Smooth muscle cell (in vitro differentiated cells): ENCODE measurements around the gene PTK6. TPM values are rescaled to one million over a fixed set of nuclear protein-coding genes. Genes with fewer than 3 reads are reported as not detected.

ENCODE experiments used
- DNase-seq: peaks from one replicate; lab custom pipeline; 2025; ENCODE audit not compliant: unreplicated experiment; lab: John Stamatoyannopoulos, UW
- H2AFZ ChIP-seq: fragments of 200-600 bp; sonication (generic); 2 replicates; pipeline ENCODE4 v1.6.0; 2016; ENCODE audit warnings: antibody characterized with exemption, low read depth, mild to moderate bottlenecking
- H3F3A ChIP-seq: fragments of 200-600 bp; sonication (generic); 2 replicates; pipeline ENCODE4 v1.6.0; 2017; ENCODE audit warnings: antibody characterized with exemption, low read depth
- H3K27ac ChIP-seq: fragments of 200-600 bp; sonication (generic); 2 replicates; pipeline ENCODE4 v1.5.1; 2016; ENCODE audit warnings: low read depth, mild to moderate bottlenecking
- H3K27me3 ChIP-seq: fragments of 200-600 bp; sonication (generic); 2 replicates; pipeline ENCODE4 v1.6.1; 2016; ENCODE audit warnings: low read depth, mild to moderate bottlenecking
- H3K36me3 ChIP-seq: fragments of 200-600 bp; sonication (generic); 2 replicates; pipeline ENCODE4 v1.5.1; 2016; ENCODE audit warnings: low read depth
- H3K4me1 ChIP-seq: fragments of 200-600 bp; sonication (generic); 2 replicates; pipeline ENCODE4 v1.5.1; 2016; ENCODE audit warnings: low read depth
- H3K4me2 ChIP-seq: fragments of 200-600 bp; sonication (generic); 2 replicates; pipeline ENCODE4 v1.6.0; 2016; ENCODE audit warnings: mild to moderate bottlenecking
- H3K4me3 ChIP-seq: fragments of 200-600 bp; sonication (generic); 2 replicates; pipeline ENCODE4 v1.5.1; 2016; ENCODE audit warnings: mild to moderate bottlenecking
- H3K79me2 ChIP-seq: fragments of 200-600 bp; sonication (generic); 2 replicates; pipeline ENCODE4 v1.6.0; 2016; ENCODE audit warnings: low read depth, mild to moderate bottlenecking
- H3K9ac ChIP-seq: fragments of 200-600 bp; sonication (generic); 2 replicates; pipeline ENCODE4 v1.6.0; 2016; ENCODE audit warnings: low read depth
- H3K9me3 ChIP-seq: fragments of 200-600 bp; sonication (generic); replicated peaks from 2 replicates; pipeline ENCODE4 v1.5.1; 2016; ENCODE audit warnings: low read depth
- H4K20me1 ChIP-seq: fragments of 200-600 bp; sonication (generic); 2 replicates; pipeline ENCODE4 v1.6.0; 2016; ENCODE audit warnings: low read depth
- CTCF ChIP-seq: fragments of 200-600 bp; sonication (generic); IDR thresholded peaks from 2 replicates; pipeline ENCODE4 v1.5.1; 2017; ENCODE audit warnings: borderline replicate concordance, mild to moderate bottlenecking, antibody characterized with exemption; ENCODE audit not compliant: insufficient read depth, poor library complexity, severe bottlenecking
- WGBS: methylation state at CpG from one replicate; pipeline ENCODE4 v1.1.7; 2016; ENCODE audit warnings: low lambda C conversion rate; 5-methylcytosine and 5-hydroxymethylcytosine counted together
- polyA plus RNA-seq: library from polyadenylated mRNA; unstranded; fragments of >200 nt; fragmentation: Nextera tagmentation; extraction: Ambion mirVana; gene quantifications from 2 replicates; pipeline ENCODE4 v1.2.1, GENCODE V29; 2016
- total RNA-seq: library from RNA; depleted of rRNA; stranded (reverse); fragments of >200 nt; gene quantifications from 2 replicates; pipeline ENCODE4 v1.2.3, GENCODE V29; 2014

PTK6 gene
- total and polyA plus RNA-seq, 2 experiments from 2014 or later = 0.05 TPM; not detected in 1

- H3K9me3 ChIP-seq = no peaks in the 10 kb centered on the region
- H3F3A ChIP-seq = no peaks in the 10 kb centered on the region
- WGBS = 31% methylated on average over 59 of the region's 83 CpGs
- no peak overlapping the region for H3K4me3 ChIP-seq
- peak overlapping the region; percentile 75 for H3K4me2 ChIP-seq
- H3K27ac ChIP-seq = no peak overlapping the region
- H3K36me3 ChIP-seq = no peaks in the 10 kb centered on the region
- no peaks in the 10 kb centered on the region for H4K20me1 ChIP-seq
- no peaks in the 10 kb centered on the region for H3K4me1 ChIP-seq
- H3K27me3 ChIP-seq = peaks cover 23% of the 10 kb centered on the region
- no peak for DNase-seq
- no peak overlapping the region for H2AFZ ChIP-seq
- TF ChIP-seq CTCF = no peak
- H3K9ac ChIP-seq = no peak overlapping the region
- no peaks in the 10 kb centered on the region for H3K79me2 ChIP-seq
These were observed 48.6 kb downstream of the PTK6 start for GRCh38 chr20:63488315-63489251.

GRCh38 chr20:63487781-63488241 lies 49.4 kb downstream of the PTK6 start:
- Histone ChIP-seq H3K9ac (no peak overlapping the region), H3K27me3 (peaks cover 23% of the 10 kb centered on the region), H2AFZ (no peak overlapping the region), H3K4me2 (no peak overlapping the region), H3K79me2 (no peaks in the 10 kb centered on the region), H3K27ac (no peak overlapping the region), H4K20me1 (no peaks in the 10 kb centered on the region), H3F3A (no peaks in the 10 kb centered on the region), H3K9me3 (no peaks in the 10 kb centered on the region), H3K4me3 (no peak overlapping the region), H3K36me3 (no peaks in the 10 kb centered on the region), H3K4me1 (no peaks in the 10 kb centered on the region)
- no peak for DNase-seq
- TF ChIP-seq CTCF = no peak
- 47% methylated on average over 13 of the region's 40 CpGs for WGBS

- no peak overlapping the region for H2AFZ ChIP-seq
- H3K9ac ChIP-seq = no peak overlapping the region
- no peaks in the 10 kb centered on the region for H3K36me3 ChIP-seq
- DNase-seq = no peak
- H4K20me1 ChIP-seq = no peaks in the 10 kb centered on the region
- no peaks in the 10 kb centered on the region for H3F3A ChIP-seq
- WGBS = 62% methylated on average over 13 of the region's 14 CpGs
- no peaks in the 10 kb centered on the region for H3K4me1 ChIP-seq
- H3K27me3 ChIP-seq = peaks cover 23% of the 10 kb centered on the region
- H3K27ac ChIP-seq = no peak overlapping the region
- TF ChIP-seq CTCF = no peak
- H3K4me2 ChIP-seq = no peak overlapping the region
- no peaks in the 10 kb centered on the region for H3K79me2 ChIP-seq
- no peaks in the 10 kb centered on the region for H3K9me3 ChIP-seq
- H3K4me3 ChIP-seq = no peak overlapping the region
These were observed 49.9 kb downstream of the PTK6 start for GRCh38 chr20:63487116-63487764.
